GM18870 (cell line): Measurements from ENCODE around the gene HTT.

Source experiments
- ATAC-seq: cut with Tn5 transposase; IDR thresholded peaks from one replicate; pipeline ENCODE4 v1.9.1; 2021; ENCODE audit warnings: moderate library complexity; ENCODE audit not compliant: unreplicated experiment

The HTT gene

GRCh38 chr4:3285558-3286334, 211.3 kb downstream of the HTT start:
- peak; percentile 80 for ATAC-seq

GRCh38 chr4:3286335-3287175, 212.1 kb downstream of the HTT start:
- ATAC-seq, result no peak

GRCh38 chr4:3287271-3287971, 212.9 kb downstream of the HTT start:
- no peak for ATAC-seq

GRCh38 chr4:3287972-3288570, 213.6 kb downstream of the HTT start:
- no peak for ATAC-seq

- ATAC-seq, result no peak
Measured at GRCh38 chr4:3288571-3289094, 214.2 kb downstream of the HTT start.

GRCh38 chr4:3290476-3290875, 216.0 kb downstream of the HTT start:
- no peak for ATAC-seq

GRCh38 chr4:3290889-3291321, 216.4 kb downstream of the HTT start:
- no peak for ATAC-seq

- ATAC-seq, result no peak
Measured at GRCh38 chr4:3291411-3291968, 217.0 kb downstream of the HTT start.

- ATAC-seq, result no peak
Measured at GRCh38 chr4:3291969-3292570, 217.6 kb downstream of the HTT start.

GRCh38 chr4:3292571-3293400, 218.3 kb downstream of the HTT start, which contains the start of gene RGS12:
Gene RGS12 (plus strand): TSS chr4:3293021. CDS start chr4:3316171, 23,150 bp downstream.
- ATAC-seq, result no peak
